ENCODE results near the gene MAP2K6. TPM values are rescaled to one million over a fixed set of nuclear protein-coding genes. Genes with fewer than 3 reads are reported as not detected.

MAP2K6 gene
- total and polyA plus RNA-seq, 2 donors (not counting 3 experiments of a cell fraction or from before 2014, with no cell fraction given), result 5.9 to 13.9 TPM

DNA sequence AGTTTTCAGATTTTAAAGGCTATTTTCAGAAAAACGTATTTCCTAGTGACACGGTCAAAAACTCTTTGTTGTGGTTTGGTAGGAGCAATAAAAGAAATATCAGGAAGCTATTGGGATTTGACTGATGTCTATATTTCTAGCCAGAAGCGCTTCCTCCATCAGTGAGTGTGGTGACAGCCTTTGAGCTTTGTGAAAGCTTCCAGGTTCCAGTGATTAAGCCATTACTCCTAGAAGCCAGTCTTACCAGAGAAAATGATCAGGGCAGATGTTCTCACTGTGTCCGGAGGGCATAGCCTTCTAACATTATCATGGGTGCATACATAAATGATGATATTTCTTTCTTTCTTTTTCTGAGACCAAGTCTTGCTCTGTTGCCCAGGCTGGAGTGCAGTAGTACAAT, 39.6 kb downstream of the MAP2K6 start:
- H3K9me1 ChIP-seq (replicated peaks; ENCODE audit: control insufficient read depth, extremely low read depth, insufficient read depth, low read length), result no peaks in the 10 kb centered on the region
- no peaks in the 10 kb centered on the region for H3K79me2 ChIP-seq (ENCODE audit: control insufficient read depth, insufficient read depth, low read length)
- no peak for FAIRE-seq
- no peak overlapping the region for H2AFZ ChIP-seq (ENCODE audit: low read depth, low read length)
- no peak overlapping the region for H3K4me3 ChIP-seq (replicated peaks in 1 of 3; ENCODE audit: insufficient read depth in 1 of 3, low read depth in 1 of 3, low read length in 3 of 3)
- no peaks in the 10 kb centered on the region for H3K9me3 ChIP-seq (replicated peaks; ENCODE audit: control insufficient read depth, insufficient read depth, low read length)
- TF ChIP-seq MYC (IDR thresholded peaks at IDR 0.05; ENCODE audit: low read depth, low read length), result no peak
- no peak for TF ChIP-seq GATA2 (IDR thresholded peaks at IDR 0.05; ENCODE audit: insufficient read depth, insufficient read length, low read depth, low read length)
- TF ChIP-seq EZH2 (IDR thresholded peaks at IDR 0.05; ENCODE audit: borderline replicate concordance, low read depth, low read length, severe bottlenecking), result no peak
- TF ChIP-seq JUN (IDR thresholded peaks at IDR 0.05; ENCODE audit: borderline replicate concordance, insufficient read depth, insufficient read length, low read depth), result no peak
- no peak for TF ChIP-seq POLR2AphosphoS5 (IDR thresholded peaks at IDR 0.05; ENCODE audit: insufficient read depth, low read depth, low read length)
- no peak for TF ChIP-seq FOS (IDR thresholded peaks at IDR 0.05; ENCODE audit: borderline replicate concordance, insufficient read depth, low read length)
- TF ChIP-seq, protein P1, sequence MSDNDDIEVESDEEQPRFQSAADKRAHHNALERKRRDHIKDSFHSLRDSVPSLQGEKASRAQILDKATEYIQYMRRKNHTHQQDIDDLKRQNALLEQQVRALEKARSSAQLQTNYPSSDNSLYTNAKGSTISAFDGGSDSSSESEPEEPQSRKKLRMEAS (IDR thresholded peaks at IDR 0.05; ENCODE audit: insufficient read depth, insufficient read length), result no peak
- TF ChIP-seq POLR2A (IDR thresholded peaks at IDR 0.05; ENCODE audit: low read depth, low read length), result no peak
- TF ChIP-seq, protein P2, sequence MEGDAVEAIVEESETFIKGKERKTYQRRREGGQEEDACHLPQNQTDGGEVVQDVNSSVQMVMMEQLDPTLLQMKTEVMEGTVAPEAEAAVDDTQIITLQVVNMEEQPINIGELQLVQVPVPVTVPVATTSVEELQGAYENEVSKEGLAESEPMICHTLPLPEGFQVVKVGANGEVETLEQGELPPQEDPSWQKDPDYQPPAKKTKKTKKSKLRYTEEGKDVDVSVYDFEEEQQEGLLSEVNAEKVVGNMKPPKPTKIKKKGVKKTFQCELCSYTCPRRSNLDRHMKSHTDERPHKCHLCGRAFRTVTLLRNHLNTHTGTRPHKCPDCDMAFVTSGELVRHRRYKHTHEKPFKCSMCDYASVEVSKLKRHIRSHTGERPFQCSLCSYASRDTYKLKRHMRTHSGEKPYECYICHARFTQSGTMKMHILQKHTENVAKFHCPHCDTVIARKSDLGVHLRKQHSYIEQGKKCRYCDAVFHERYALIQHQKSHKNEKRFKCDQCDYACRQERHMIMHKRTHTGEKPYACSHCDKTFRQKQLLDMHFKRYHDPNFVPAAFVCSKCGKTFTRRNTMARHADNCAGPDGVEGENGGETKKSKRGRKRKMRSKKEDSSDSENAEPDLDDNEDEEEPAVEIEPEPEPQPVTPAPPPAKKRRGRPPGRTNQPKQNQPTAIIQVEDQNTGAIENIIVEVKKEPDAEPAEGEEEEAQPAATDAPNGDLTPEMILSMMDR (IDR thresholded peaks at IDR 0.05; ENCODE audit: extremely low read depth in 1 of 2, insufficient read depth in 1 of 2, low read depth in 1 of 2, low read length in 2 of 2), result no peak
- dilution Hi-C loops (cut with MboI; ENCODE audit: extremely low pct_ligation_motif_present, low sequenced_read_pairs) (no loop called here), intact Hi-C loops (cut with micrococcal nuclease) (loop anchor here (5.0 kb wide), 1 partner anchor 63 kb away; no protein-coding TSS in a partner anchor)
- CTCF ChIA-PET, result interaction anchor here (1.4 kb wide), 1 partner anchor 16 kb away, joined by 3 read pairs; no protein-coding TSS in a partner anchor
- peaks cover 19% of the 10 kb centered on the region for H3K4me1 ChIP-seq (ENCODE audit: control insufficient read depth, extremely low read depth, insufficient read depth, low read length)
- no peaks in the 10 kb centered on the region for H4K20me1 ChIP-seq (replicated peaks; ENCODE audit: control insufficient read depth, extremely low read depth, insufficient read depth, low read length)
- no TSS peak for BruUV-seq (replicated peaks)
- H3K9ac ChIP-seq (replicated peaks; ENCODE audit: extremely low read depth, insufficient read depth, low read length), result no peak overlapping the region
- H3K27me3 ChIP-seq (ENCODE audit: control insufficient read depth in 2 of 2, insufficient read depth in 2 of 2, low read length in 2 of 2), result no peaks in the 10 kb centered on the region
- H3K36me3 ChIP-seq (ENCODE audit: control insufficient read depth in 2 of 2, extremely low read depth in 1 of 2, insufficient read depth in 2 of 2, low read length in 2 of 2), result no peaks in the 10 kb centered on the region
- DNase-seq (ENCODE audit: low read depth, low spot score), result no peak
- POLR2A ChIA-PET, result no interaction called here
- no peak overlapping the region for H3K4me2 ChIP-seq (ENCODE audit: insufficient read depth, low read length)
- no peak overlapping the region for H3K27ac ChIP-seq (ENCODE audit: insufficient read depth, low read depth, low read length)

Data from endothelial cell of umbilical vein (primary cell).